Upper lobe of left lung (tissue), 4 donors: ENCODE data around the gene KIAA1217.

Experiments used
- CTCF ChIP-seq, 6 experiments: fragments of 450-650 bp in 4 of 6; fragments of 200-600 bp in 2 of 6; sonication (generic) in 2 of 6; IDR thresholded peaks; one replicate each; pipeline ENCODE4 v1.5.1; 2016 to 2019; ENCODE audit warnings: antibody characterized with exemption in 6 of 6
- EP300 ChIP-seq, 4 donors: sonication (generic); formaldehyde crosslinking; IDR thresholded peaks; one replicate each; pipeline ENCODE4 v1.5.1; 2017; ENCODE audit warnings: antibody characterized with exemption in 4 of 4, control low read depth in 2 of 4
- POLR2A ChIP-seq, 4 donors: fragments of 450-650 bp; IDR thresholded peaks; one replicate each; pipeline ENCODE4 v1.5.1; 2016 to 2017; ENCODE audit warnings: antibody characterized with exemption in 4 of 4, mild to moderate bottlenecking in 2 of 4
- POLR2AphosphoS5 ChIP-seq, 2 donors: sonication (generic); formaldehyde crosslinking; IDR thresholded peaks; one replicate each; pipeline ENCODE4 v1.5.1; 2017; ENCODE audit warnings: antibody characterized with exemption in 2 of 2

GRCh38 chr10:24579448-24579847, 370.5 kb downstream of the KIAA1217 start:
- TF ChIP-seq CTCF (IDR thresholded peaks at IDR 0.05): no peak
- no peak for TF ChIP-seq POLR2A (IDR thresholded peaks at IDR 0.05)
- no peak for TF ChIP-seq POLR2AphosphoS5 (IDR thresholded peaks at IDR 0.05)
- TF ChIP-seq EP300 (IDR thresholded peaks at IDR 0.05): no peak
